Measurements from ENCODE around the gene CRYBA4.

The CRYBA4 gene

GRCh38 chr22:26585104-26585790, 36.5 kb upstream of the CRYBA4 start:
- in situ Hi-C loops (cut with HindIII; ENCODE audit: low pct_ligation_motif_present, low sequenced_read_pairs): no loop called here
- TF ChIP-seq, protein P1, sequence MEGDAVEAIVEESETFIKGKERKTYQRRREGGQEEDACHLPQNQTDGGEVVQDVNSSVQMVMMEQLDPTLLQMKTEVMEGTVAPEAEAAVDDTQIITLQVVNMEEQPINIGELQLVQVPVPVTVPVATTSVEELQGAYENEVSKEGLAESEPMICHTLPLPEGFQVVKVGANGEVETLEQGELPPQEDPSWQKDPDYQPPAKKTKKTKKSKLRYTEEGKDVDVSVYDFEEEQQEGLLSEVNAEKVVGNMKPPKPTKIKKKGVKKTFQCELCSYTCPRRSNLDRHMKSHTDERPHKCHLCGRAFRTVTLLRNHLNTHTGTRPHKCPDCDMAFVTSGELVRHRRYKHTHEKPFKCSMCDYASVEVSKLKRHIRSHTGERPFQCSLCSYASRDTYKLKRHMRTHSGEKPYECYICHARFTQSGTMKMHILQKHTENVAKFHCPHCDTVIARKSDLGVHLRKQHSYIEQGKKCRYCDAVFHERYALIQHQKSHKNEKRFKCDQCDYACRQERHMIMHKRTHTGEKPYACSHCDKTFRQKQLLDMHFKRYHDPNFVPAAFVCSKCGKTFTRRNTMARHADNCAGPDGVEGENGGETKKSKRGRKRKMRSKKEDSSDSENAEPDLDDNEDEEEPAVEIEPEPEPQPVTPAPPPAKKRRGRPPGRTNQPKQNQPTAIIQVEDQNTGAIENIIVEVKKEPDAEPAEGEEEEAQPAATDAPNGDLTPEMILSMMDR (IDR thresholded peaks at IDR 0.05; ENCODE audit: low read depth, low read length, missing control alignments): peak; percentile 34
- Histone ChIP-seq H3K27ac (no peak overlapping the region), H3K27me3 (replicated peaks) (no peaks in the 10 kb centered on the region), H3K36me3 (replicated peaks) (peaks cover 11% of the 10 kb centered on the region), H3K4me3 (ENCODE audit: low read depth, low read length) (no peak overlapping the region)
- DNase-seq: peak; percentile 74

GRCh38 chr22:26586556-26587325, 35.0 kb upstream of the CRYBA4 start:
- Histone ChIP-seq H3K27me3 (replicated peaks) (no peaks in the 10 kb centered on the region), H3K36me3 (replicated peaks) (peaks cover 7% of the 10 kb centered on the region), H3K4me3 (ENCODE audit: low read depth, low read length) (no peak overlapping the region), H3K27ac (no peak overlapping the region)
- no peak for DNase-seq
- in situ Hi-C loops (cut with HindIII; ENCODE audit: low pct_ligation_motif_present, low sequenced_read_pairs): no loop called here
- TF ChIP-seq, protein P1 (IDR thresholded peaks at IDR 0.05; ENCODE audit: low read depth, low read length, missing control alignments): no peak

GRCh38 chr22:26587991-26588613, 33.7 kb upstream of the CRYBA4 start:
- no peaks in the 10 kb centered on the region for H3K36me3 ChIP-seq (replicated peaks)
- TF ChIP-seq, protein P1 (IDR thresholded peaks at IDR 0.05; ENCODE audit: low read depth, low read length, missing control alignments): no peak
- in situ Hi-C loops (cut with HindIII; ENCODE audit: low pct_ligation_motif_present, low sequenced_read_pairs): no loop called here
- no peaks in the 10 kb centered on the region for H3K27me3 ChIP-seq (replicated peaks)
- H3K4me3 ChIP-seq (ENCODE audit: low read depth, low read length): no peak overlapping the region
- peak; percentile 23 for DNase-seq
- peak overlapping the region; percentile 71 for H3K27ac ChIP-seq

- Histone ChIP-seq H3K27ac (peak overlapping the region; percentile 71), H3K36me3 (replicated peaks) (no peaks in the 10 kb centered on the region), H3K4me3 (ENCODE audit: low read depth, low read length) (peak overlapping the region; percentile 62), H3K27me3 (replicated peaks) (no peaks in the 10 kb centered on the region)
- TF ChIP-seq, protein P1 (IDR thresholded peaks at IDR 0.05; ENCODE audit: low read depth, low read length, missing control alignments): no peak
- in situ Hi-C loops (cut with HindIII; ENCODE audit: low pct_ligation_motif_present, low sequenced_read_pairs): no loop called here
- no peak for DNase-seq
These were observed 32.9 kb upstream of the CRYBA4 start for GRCh38 chr22:26588729-26589366.

DNA sequence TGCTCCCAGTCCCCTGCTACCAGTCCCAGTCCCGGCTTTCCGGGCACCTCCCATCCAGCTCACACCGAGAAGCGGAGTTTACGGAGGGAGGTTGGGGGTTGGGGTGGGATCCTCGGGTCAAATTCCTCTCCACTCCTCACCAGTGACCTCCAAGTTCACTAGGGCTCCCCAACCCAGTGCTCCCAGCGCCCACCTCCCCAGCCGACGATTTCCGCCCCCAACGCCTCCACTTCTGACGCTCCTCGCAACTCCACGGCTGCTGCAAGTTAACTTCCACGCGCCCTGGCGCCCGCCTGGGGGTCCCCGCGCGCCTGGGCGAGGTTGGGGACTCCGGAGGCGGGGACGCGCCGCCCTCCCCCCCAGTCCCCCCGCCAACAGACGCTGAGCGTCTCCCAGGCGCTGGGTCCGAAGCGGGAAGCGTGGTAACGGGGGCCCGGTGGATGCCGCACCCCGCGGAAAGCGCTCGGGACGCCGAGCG, 32.4 kb upstream of the CRYBA4 start:
- Histone ChIP-seq H3K36me3 (replicated peaks) (no peaks in the 10 kb centered on the region), H3K27me3 (replicated peaks) (no peaks in the 10 kb centered on the region), H3K27ac (peak overlapping the region; percentile 71), H3K4me3 (ENCODE audit: low read depth, low read length) (peak overlapping the region; percentile 62)
- in situ Hi-C loops (cut with HindIII; ENCODE audit: low pct_ligation_motif_present, low sequenced_read_pairs): no loop called here
- TF ChIP-seq, protein P1 (IDR thresholded peaks at IDR 0.05; ENCODE audit: low read depth, low read length, missing control alignments): no peak
- DNase-seq: no peak
